Caco-2 (cell line): ENCODE measurements around the gene NBAS. TPM values are rescaled to one million over a fixed set of nuclear protein-coding genes. Genes with fewer than 3 reads are reported as not detected.

Experiments used
- BruUV-seq: library from RNA; stranded (reverse); fragments of 400-500 nt; replicated peaks from 2 replicates; lab custom pipeline; 2021; lab: Mats Ljungman, UMichigan
- CTCF ChIA-PET: fragments of 300-600 bp; sonication (Branson Sonifier 250); formaldehyde crosslinking; loops from one replicate; lab custom pipeline; 2022; ENCODE audit warnings: antibody characterized with exemption; lab: Charles Lee
- POLR2A ChIA-PET: fragments of 300-600 bp; sonication (Branson Sonifier 250); formaldehyde crosslinking; loops from one replicate; lab custom pipeline; 2022; ENCODE audit warnings: antibody characterized with exemption; lab: Charles Lee
- DNase-seq, 2 experiments: peaks; one replicate each; pipeline versions ENCODE4 v3.0.0 to v3.0.0-alpha.2; 2020 to 2022
- H3K27me3 ChIP-seq: replicated peaks from 2 replicates; pipeline ENCODE4 v1.6.0; 2011; ENCODE audit warnings: low read length; ENCODE audit not compliant: control insufficient read depth, insufficient read depth
- H3K36me3 ChIP-seq: 2 replicates; pipeline ENCODE4 v1.5.1; 2011; ENCODE audit warnings: low read length; ENCODE audit not compliant: control insufficient read depth, insufficient read depth
- H3K4me1 ChIP-seq: fragments of 250-450 bp; sonication (Bioruptor Pico); 2 replicates; pipeline ENCODE4 v1.5.1; 2020; ENCODE audit warnings: mild to moderate bottlenecking
- H3K4me3 ChIP-seq: 2 replicates; pipeline ENCODE4 v1.5.1; 2011; ENCODE audit warnings: low read depth, mild to moderate bottlenecking, control low read depth, low read length
- H3K9me3 ChIP-seq: fragments of 250-450 bp; sonication (Bioruptor Pico); 2 replicates; pipeline ENCODE4 v1.5.1; 2020; ENCODE audit warnings: mild to moderate bottlenecking, moderate library complexity
- H3K27ac Mint-ChIP-seq: one replicate; pipeline ENCODE4 v1.8.0; 2022; ENCODE audit warnings: mixed read lengths; ENCODE audit not compliant: unreplicated experiment
- H3K27me3 Mint-ChIP-seq: one replicate; pipeline ENCODE4 v1.8.0; 2022; ENCODE audit warnings: mixed read lengths; ENCODE audit not compliant: insufficient read depth, unreplicated experiment
- H3K36me3 Mint-ChIP-seq: one replicate; pipeline ENCODE4 v1.8.0; 2022; ENCODE audit warnings: mild to moderate bottlenecking, mixed read lengths; ENCODE audit not compliant: insufficient read depth, unreplicated experiment
- H3K4me1 Mint-ChIP-seq: one replicate; pipeline ENCODE4 v1.8.0; 2022; ENCODE audit warnings: low read depth, mixed read lengths; ENCODE audit not compliant: unreplicated experiment
- H3K4me3 Mint-ChIP-seq: one replicate; pipeline ENCODE4 v1.8.0; 2022; ENCODE audit warnings: mild to moderate bottlenecking, moderate library complexity, mixed read lengths; ENCODE audit not compliant: unreplicated experiment
- H3K9me3 Mint-ChIP-seq: one replicate; pipeline ENCODE4 v1.8.0; 2022; ENCODE audit warnings: mixed read lengths; ENCODE audit not compliant: unreplicated experiment
- CTCF ChIP-seq, 2 experiments: fragments of 200-600 bp in 1 of 2; IDR thresholded peaks; 1 replicate in 1 of 2; 2 replicates in 1 of 2; pipeline versions ENCODE4 v1.5.1 to v1.8.0; 2011 to 2022; ENCODE audit warnings: antibody characterized with exemption in 1 of 2, control low read depth in 1 of 2, inconsistent platforms in 1 of 2, low read depth in 1 of 2, low read length in 1 of 2, mild to moderate bottlenecking in 1 of 2, moderate library complexity in 1 of 2; ENCODE audit not compliant: insufficient read depth in 1 of 2, severe bottlenecking in 1 of 2, unreplicated experiment in 1 of 2
- intact Hi-C: fragments of 100-400 bp; cut with micrococcal nuclease; formaldehyde crosslinking; loops from one replicate; pipeline ENCODE4 v1.10.0; 2022; ENCODE audit not compliant: unreplicated experiment
- total RNA-seq: library from RNA; stranded (reverse); gene quantifications from 2 replicates; pipeline ENCODE4 v1.2.3, GENCODE V29; 2022

NBAS gene
- total RNA-seq, 1 experiment from 2014 or later, result 31.1 TPM

DNA sequence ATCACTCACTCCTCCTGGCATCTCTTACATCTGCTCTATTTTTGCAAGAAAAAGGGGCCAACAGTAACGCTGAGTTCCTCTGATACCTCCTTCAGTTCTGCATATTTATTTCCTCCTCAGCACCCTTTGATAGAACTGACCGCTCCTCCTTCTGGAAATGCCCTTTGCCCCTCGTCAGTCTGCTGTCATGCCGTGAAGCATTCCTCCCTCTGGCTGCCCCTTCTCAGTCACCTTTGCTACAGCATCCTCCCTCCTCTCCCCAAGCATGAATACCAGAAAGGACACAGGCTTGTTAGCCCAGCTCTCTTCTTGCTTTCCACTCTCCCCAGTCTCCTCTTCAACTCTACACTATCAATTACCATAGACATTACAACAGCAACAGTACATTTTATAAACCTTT is 135.4 kb downstream of the NBAS start:
- H3K9me3 Mint-ChIP-seq, result no peaks in the 10 kb centered on the region
- DNase-seq, result peak; percentile 70 to 76
- no peaks in the 10 kb centered on the region for H3K27me3 Mint-ChIP-seq
- peak overlapping the region; percentile 8 for H3K4me3 Mint-ChIP-seq
- intact Hi-C loops, result loop anchor here (1.0 to 10.0 kb wide), 2 partner anchors 10 to 411 kb away; no protein-coding TSS in a partner anchor
- H3K4me1 ChIP-seq, result peaks cover 15% of the 10 kb centered on the region
- POLR2A ChIA-PET, result no interaction called here
- H3K4me3 ChIP-seq, result no peak overlapping the region
- H3K27me3 ChIP-seq, result no peaks in the 10 kb centered on the region
- no peak for TF ChIP-seq CTCF (IDR thresholded peaks at IDR 0.05; ENCODE audit: insufficient read depth in 1 of 2, low read depth in 1 of 2, low read length in 1 of 2, severe bottlenecking in 1 of 2, unreplicated experiment in 1 of 2)
- H3K36me3 Mint-ChIP-seq, result no peaks in the 10 kb centered on the region
- CTCF ChIA-PET, result no interaction called here
- no peak overlapping the region for H3K27ac Mint-ChIP-seq
- H3K4me1 Mint-ChIP-seq, result peaks cover 18% of the 10 kb centered on the region
- H3K36me3 ChIP-seq, result no peaks in the 10 kb centered on the region
- H3K9me3 ChIP-seq, result no peaks in the 10 kb centered on the region
- BruUV-seq, result no TSS peak

DNA sequence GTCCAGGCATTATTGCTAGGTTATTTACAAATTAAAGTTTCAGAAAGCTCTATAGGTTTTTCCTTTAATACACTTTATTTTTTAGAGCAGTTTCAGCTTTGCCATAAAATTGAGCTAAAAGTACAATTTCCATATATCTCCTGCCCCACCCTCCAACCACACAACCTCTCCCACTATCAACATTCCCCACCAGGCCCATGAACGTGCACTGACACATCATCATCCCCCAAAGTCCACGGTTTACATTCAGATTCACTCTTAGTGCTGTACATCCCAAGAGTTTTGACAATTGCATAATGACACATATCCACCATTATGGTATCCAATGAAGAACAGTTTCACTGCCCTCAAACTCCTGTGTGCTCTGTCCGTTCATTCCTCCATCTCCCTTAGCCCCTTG is 139.4 kb downstream of the NBAS start:
- DNase-seq, result no peak
- Mint-ChIP-seq H3K36me3 (no peaks in the 10 kb centered on the region), H3K27ac (no peak overlapping the region), H3K9me3 (no peaks in the 10 kb centered on the region), H3K4me3 (no peak overlapping the region), H3K4me1 (peaks cover 15% of the 10 kb centered on the region), H3K27me3 (no peaks in the 10 kb centered on the region)
- H3K4me1 ChIP-seq, result peaks cover 15% of the 10 kb centered on the region
- ChIA-PET POLR2A (no interaction called here), CTCF (no interaction called here)
- BruUV-seq, result no TSS peak
- no peaks in the 10 kb centered on the region for H3K36me3 ChIP-seq
- no peaks in the 10 kb centered on the region for H3K27me3 ChIP-seq
- H3K4me3 ChIP-seq, result no peak overlapping the region
- no peak for TF ChIP-seq CTCF (IDR thresholded peaks at IDR 0.05; ENCODE audit: insufficient read depth in 1 of 2, low read depth in 1 of 2, low read length in 1 of 2, severe bottlenecking in 1 of 2, unreplicated experiment in 1 of 2)
- H3K9me3 ChIP-seq, result no peaks in the 10 kb centered on the region
- intact Hi-C loops, result loop anchor here (10.0 kb wide), 1 partner anchor 407 kb away; no protein-coding TSS in a partner anchor

- Histone ChIP-seq H3K4me3 (no peak overlapping the region), H3K27me3 (no peaks in the 10 kb centered on the region), H3K4me1 (no peaks in the 10 kb centered on the region), H3K36me3 (no peaks in the 10 kb centered on the region), H3K9me3 (no peaks in the 10 kb centered on the region)
- no peak overlapping the region for H3K4me3 Mint-ChIP-seq
- intact Hi-C loops, result no loop called here
- H3K27me3 Mint-ChIP-seq, result no peaks in the 10 kb centered on the region
- H3K27ac Mint-ChIP-seq, result no peak overlapping the region
- BruUV-seq, result no TSS peak
- no peak for TF ChIP-seq CTCF (IDR thresholded peaks at IDR 0.05; ENCODE audit: insufficient read depth in 1 of 2, low read depth in 1 of 2, low read length in 1 of 2, severe bottlenecking in 1 of 2, unreplicated experiment in 1 of 2)
- CTCF ChIA-PET, result no interaction called here
- DNase-seq, result no peak
- no peaks in the 10 kb centered on the region for H3K4me1 Mint-ChIP-seq
- H3K9me3 Mint-ChIP-seq, result no peaks in the 10 kb centered on the region
- no peaks in the 10 kb centered on the region for H3K36me3 Mint-ChIP-seq
- POLR2A ChIA-PET, result no interaction called here
Measured at GRCh38 chr2:15415748-15416147, 145.4 kb downstream of the NBAS start.
